Spleen (tissue), 7 donors: ENCODE results near the gene BNIP3.

Experiments
- CTCF ChIP-seq, 11 experiments: fragments of 200-600 bp in 7 of 11; fragments of 450-650 bp in 4 of 11; sonication (generic) in 4 of 11; IDR thresholded peaks in 8 of 11; conservative IDR thresholded peaks in 3 of 11; 1 replicate in 7 of 11; 2 replicates in 4 of 11; pipeline versions ENCODE4 v1.4.0 to v1.8.0; 2016 to 2021; ENCODE audit warnings: antibody characterized with exemption in 11 of 11, inconsistent platforms in 4 of 11, mild to moderate bottlenecking in 1 of 11
- POLR2A ChIP-seq, 3 donors: fragments of 450-650 bp; IDR thresholded peaks; one replicate each; pipeline ENCODE4 v1.5.1; 2017; ENCODE audit warnings: antibody characterized with exemption in 3 of 3, mild to moderate bottlenecking in 1 of 3
- POLR2AphosphoS5 ChIP-seq, 3 donors: sonication (generic); formaldehyde crosslinking; IDR thresholded peaks; one replicate each; pipeline ENCODE4 v1.5.1; 2017; ENCODE audit warnings: antibody characterized with exemption in 3 of 3
- donor health status: DM: no; HTN: no; CAD: no; lungs with moderate emphysema.
- donor health status: DM: no; HTN: no; CAD: no.
- donor health status: DM: no; HTN: no; CAD: no.

- no peak for TF ChIP-seq CTCF (IDR thresholded peaks at IDR 0.05 in 8 of 11, conservative IDR thresholded peaks at IDR 0.05 in 3 of 11)
- no peak for TF ChIP-seq POLR2A (IDR thresholded peaks at IDR 0.05)
- TF ChIP-seq POLR2AphosphoS5 (IDR thresholded peaks at IDR 0.05), result no peak
Observed at GRCh38 chr10:131979336-131979735, 2.4 kb downstream of the BNIP3 start.
